H1 (cell line): ENCODE results near the gene OASL. TPM values are rescaled to one million over a fixed set of nuclear protein-coding genes. Genes with fewer than 3 reads are reported as not detected.

Experiments
- CBX5 ChIP-seq: fragments of 300-800, 300-1000 bp; sonication (generic); IDR thresholded peaks from 2 replicates; pipeline ENCODE4 v1.7.1; 2016; ENCODE audit warnings: antibody characterized with exemption, low read length, low read depth
- CBX8 ChIP-seq: fragments of 300-800, 300-1000 bp; sonication (generic); IDR thresholded peaks from 2 replicates; pipeline ENCODE4 v1.7.1; 2016; ENCODE audit warnings: low read depth, low read length, borderline replicate concordance
- CHD1 ChIP-seq: IDR thresholded peaks from 2 replicates; pipeline ENCODE4 v1.6.1; 2012; ENCODE audit warnings: low read depth, low read length, improper control_type of control experiment
- polyA plus RNA-seq, 7 experiments: library from polyadenylated mRNA; depleted of rRNA in 3 of 7; stranded (reverse) in 5 of 7; unstranded in 2 of 7; fragments of >200 nt in 5 of 7; fragments of 200-250 nt in 2 of 7; gene quantifications; 1 replicate in 5 of 7; 2 replicates in 1 of 7; 4 replicates in 1 of 7; pipeline versions ENCODE4 v1.2.1 to v1.2.3, GENCODE V29; 2011 to 2013; ENCODE audit warnings: missing spikeins in 2 of 7, mixed read lengths in 2 of 7
- total RNA-seq: library from RNA; stranded (reverse); fragmentation: NEBNext Ultra II Directional; extraction: Animal tissue kit (Norgen Biotek cat#: 25700); gene quantifications from 2 replicates; pipeline ENCODE4 v1.2.1, GENCODE V29; 2021

The OASL gene
- total and polyA plus RNA-seq, 2 of the 8 experiments (the other 6 are each of a cell fraction or from before 2014, with no cell fraction given) = not detected

DNA sequence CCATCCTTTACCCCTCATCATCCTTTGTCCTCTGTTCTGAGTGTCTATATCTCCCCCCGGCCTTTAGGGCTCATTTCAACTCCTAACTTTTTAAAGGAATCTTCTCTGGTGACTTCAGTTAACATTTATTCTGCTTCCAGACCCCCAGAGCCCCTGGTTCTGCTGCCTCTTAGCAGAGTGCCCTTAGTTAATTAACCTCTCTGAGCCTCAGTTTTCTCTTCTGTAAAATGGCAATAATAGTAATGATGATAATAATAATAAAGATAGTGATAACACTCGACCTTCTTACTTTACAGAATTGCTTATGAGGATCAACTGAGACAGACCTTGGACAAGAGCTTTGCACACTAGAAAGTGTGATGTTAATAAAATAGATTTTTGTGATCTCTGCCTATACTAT lies 16.3 kb downstream of the OASL start (continued):
- TF ChIP-seq CBX8 (no peak), CBX5 (no peak), CHD1 (no peak)
- TF ChIP-seq, all 59 proteins: peak for 0
